HT-29 (cell line): ENCODE measurements around the gene PCSK9. TPM values are rescaled to one million over a fixed set of nuclear protein-coding genes. Genes with fewer than 3 reads are reported as not detected.

Experiments
- DNase-seq: peaks from one replicate; pipeline ENCODE4 v3.0.0-alpha.2; 2015; ENCODE audit warnings: low spot score
- total RNA-seq: library from RNA; depleted of rRNA; stranded (reverse); fragments of >200 nt; shearing (Covaris generic); gene quantifications from 2 replicates; pipeline ENCODE4 v1.2.3, GENCODE V29; 2014

PCSK9 gene
- total RNA-seq, 1 experiment from 2014 or later: 4.7 TPM

DNA sequence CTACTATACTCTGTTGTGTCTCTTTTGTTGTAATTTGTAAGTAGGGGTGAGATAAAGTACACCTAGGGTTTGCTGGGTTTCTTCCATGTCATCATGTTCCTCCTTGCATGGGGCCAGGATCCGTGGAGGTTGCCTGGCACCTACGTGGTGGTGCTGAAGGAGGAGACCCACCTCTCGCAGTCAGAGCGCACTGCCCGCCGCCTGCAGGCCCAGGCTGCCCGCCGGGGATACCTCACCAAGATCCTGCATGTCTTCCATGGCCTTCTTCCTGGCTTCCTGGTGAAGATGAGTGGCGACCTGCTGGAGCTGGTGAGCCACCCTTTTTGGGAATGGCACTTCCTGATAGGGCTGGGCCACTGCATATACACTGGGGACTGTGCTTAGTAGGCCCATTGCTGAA is 4.4 kb downstream of the PCSK9 start:
- no peak for DNase-seq

DNA sequence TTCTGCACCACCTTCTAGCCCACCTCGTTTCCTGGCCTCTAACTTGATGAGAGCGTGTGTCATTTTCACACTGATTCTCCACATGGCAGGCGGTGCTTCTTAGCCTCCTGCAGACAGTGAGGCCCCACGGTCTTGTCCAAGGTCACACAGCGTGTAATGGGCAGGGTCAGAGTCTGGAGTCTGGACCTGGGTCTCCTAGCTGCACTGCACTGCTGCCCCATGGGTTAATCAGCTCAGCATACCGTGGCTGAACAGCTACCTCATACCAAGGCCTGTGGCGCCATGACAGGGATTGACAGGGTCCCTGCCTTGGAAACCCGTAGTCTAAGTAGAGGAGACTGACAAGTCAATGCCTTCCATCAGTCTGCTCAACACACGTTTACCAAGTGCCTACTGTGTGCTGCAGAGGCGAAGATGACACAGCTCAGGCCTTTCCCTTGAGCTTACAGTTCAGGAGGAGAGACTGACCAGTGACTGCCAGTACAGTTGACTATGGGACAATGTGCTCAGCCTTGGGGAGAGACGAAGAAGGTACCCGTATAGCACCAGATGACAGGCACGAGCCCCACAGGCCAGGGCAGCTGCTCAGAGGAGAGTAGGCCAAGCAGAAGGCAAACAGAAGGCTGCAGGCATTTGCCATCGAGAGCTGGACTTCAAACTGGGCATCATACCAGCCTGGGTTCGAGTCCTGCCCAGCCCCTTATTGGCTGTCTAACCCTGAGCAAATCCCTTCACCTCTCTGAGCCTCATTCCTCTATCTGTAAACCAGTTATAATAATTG is 5.5 kb downstream of the PCSK9 start:
- no peak for DNase-seq

DNA sequence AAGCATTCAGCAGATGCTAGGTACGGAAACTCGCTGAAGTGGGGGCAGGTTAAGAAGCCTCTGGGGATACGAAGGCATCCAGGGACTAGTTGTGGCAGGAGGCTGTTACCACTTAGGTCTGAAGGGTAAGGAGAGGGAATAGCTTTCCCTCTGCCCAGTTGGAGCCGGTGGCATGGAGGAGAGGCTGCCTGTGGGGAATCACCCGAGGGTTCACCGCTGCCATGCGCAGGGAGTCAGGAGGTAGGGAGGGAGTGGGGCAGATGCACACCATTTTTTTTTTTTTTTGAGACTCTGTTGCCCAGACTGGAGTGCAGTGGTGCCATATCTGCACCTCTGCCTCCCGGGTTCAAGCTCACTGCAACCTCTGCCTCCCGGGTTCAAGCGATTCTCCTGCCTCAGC is 6.1 kb downstream of the PCSK9 start:
- no peak for DNase-seq

GRCh38 chr1:55046871-55047270 is 7.5 kb downstream of the PCSK9 start:
- DNase-seq: no peak

DNA sequence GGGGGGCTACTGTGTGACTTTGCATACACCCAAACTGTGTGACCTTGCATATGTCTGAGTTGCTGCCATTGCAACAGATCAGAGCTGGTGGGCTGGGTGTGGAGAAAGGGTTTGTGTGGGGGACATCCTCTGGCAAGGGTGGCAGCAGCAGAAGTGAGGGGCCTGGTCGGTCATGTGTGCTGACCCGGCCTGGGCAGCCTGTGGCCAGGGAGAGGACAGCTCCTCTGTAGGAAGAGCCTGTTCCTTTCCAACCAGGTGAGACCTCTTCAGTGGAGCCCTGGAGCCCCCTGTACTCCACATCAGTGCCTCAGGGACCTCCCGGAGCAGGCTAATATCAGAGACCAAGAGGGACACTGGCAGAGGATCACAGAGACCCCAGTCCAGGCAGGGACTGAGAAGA is 8.3 kb downstream of the PCSK9 start:
- DNase-seq: no peak

- no peak for DNase-seq
Observed at GRCh38 chr1:55048453-55049270, 9.3 kb downstream of the PCSK9 start.

GRCh38 chr1:55049271-55049913 is 10.0 kb downstream of the PCSK9 start:
- DNase-seq: no peak

GRCh38 chr1:55049914-55050278 is 10.5 kb downstream of the PCSK9 start:
- DNase-seq: no peak

- DNase-seq: no peak
Observed at GRCh38 chr1:55050283-55050682, 10.9 kb downstream of the PCSK9 start.

- DNase-seq: no peak
Observed at GRCh38 chr1:55051169-55051568, 11.8 kb downstream of the PCSK9 start.

DNA sequence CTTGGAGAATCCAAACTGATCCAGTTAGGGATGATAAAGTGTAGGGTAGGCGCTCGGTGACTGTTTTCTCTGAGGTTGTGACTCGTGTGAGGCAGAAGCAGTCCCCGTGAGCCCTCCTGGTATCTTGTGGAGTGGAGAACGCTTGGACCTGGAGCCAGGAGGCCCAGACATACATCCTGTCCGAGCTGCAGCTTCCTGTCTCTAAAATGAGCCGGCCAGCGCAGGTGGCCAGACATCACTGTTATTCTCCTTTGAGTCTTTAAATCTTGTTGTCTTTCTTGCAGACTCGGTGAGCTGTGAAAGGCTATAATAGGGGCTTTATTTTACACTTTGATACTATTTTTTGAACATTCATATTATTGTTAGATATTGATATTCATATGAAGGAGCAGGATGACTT is 12.3 kb downstream of the PCSK9 start:
- DNase-seq: no peak

- DNase-seq: no peak
Observed at GRCh38 chr1:55052221-55053142, 13.1 kb downstream of the PCSK9 start.

GRCh38 chr1:55053265-55053954 is 14.1 kb downstream of the PCSK9 start:
- DNase-seq: no peak

DNA sequence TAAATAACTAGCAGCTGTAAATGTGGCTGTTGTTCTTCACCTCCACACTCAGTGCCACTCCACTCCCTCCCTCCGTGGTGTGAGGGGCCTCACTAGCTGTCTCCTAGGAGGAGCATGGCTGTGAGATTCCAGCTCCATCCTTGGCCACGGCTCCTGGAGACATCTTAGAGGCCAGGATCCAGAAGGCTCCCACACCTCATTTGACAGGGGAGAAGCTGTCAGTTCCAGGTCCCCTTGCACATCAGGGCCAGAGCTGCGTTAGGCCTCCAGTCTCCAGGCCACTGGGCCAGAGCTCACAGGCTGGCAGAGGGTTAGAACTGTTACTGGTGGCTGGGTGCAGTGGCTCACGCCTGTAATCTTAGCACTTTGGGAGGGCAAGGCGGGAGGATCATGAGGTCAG is 15.0 kb downstream of the PCSK9 start:
- DNase-seq: no peak

GRCh38 chr1:55055084-55055882 is 15.9 kb downstream of the PCSK9 start:
- DNase-seq: no peak

GRCh38 chr1:55055951-55056631 is 16.7 kb downstream of the PCSK9 start:
- no peak for DNase-seq

DNA sequence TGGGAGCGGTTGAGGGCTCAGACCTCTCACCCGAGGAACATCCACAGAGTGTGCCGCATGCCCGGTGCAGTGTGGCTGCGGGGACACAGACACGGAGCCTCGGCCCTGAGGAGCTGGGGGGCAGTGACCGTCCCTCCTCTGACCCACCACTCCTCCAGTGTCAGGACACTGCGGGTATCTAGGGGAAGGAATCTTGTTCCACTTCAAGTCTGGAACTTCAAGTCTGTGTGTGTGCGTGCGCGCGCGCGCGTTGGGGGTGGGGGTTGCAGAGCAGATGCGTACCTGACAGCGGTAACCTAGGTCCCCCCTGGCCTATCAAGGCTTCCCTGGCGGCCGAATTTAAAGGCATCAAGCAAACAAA is 17.3 kb downstream of the PCSK9 start:
- DNase-seq: no peak

- DNase-seq: no peak
Observed at GRCh38 chr1:55057270-55057955, 18.1 kb downstream of the PCSK9 start.

- no peak for DNase-seq
Observed at GRCh38 chr1:55057956-55058298, 18.6 kb downstream of the PCSK9 start.
